Parathyroid adenoma (tissue), 2 donors: Measurements from ENCODE around the gene SLC5A2.
"Not testable (repeated sequence)": the region's sequence is repeated elsewhere in the genome, so short reads cannot be mapped to it uniquely, and the experiment has no call there.

Experiments
- H2AFZ ChIP-seq: fragments of 300-600 bp; sonication (generic); one replicate; pipeline ENCODE4 v1.7.0; 2017; ENCODE audit warnings: antibody characterized with exemption, mild to moderate bottlenecking
- H3K27ac ChIP-seq: fragments of 300-600 bp; sonication (generic); one replicate; pipeline ENCODE4 v1.7.0; 2017
- H3K27me3 ChIP-seq: fragments of 300-600 bp; sonication (generic); one replicate; pipeline ENCODE4 v1.7.0; 2017; ENCODE audit warnings: low read length; ENCODE audit not compliant: control insufficient read depth, insufficient read depth
- H3K36me3 ChIP-seq: fragments of 300-600 bp; sonication (generic); one replicate; pipeline ENCODE4 v1.7.0; 2017; ENCODE audit warnings: low read length; ENCODE audit not compliant: control insufficient read depth, insufficient read depth
- H3K4me1 ChIP-seq: fragments of 300-600 bp; sonication (generic); one replicate; pipeline ENCODE4 v1.7.0; 2017; ENCODE audit warnings: control low read depth
- H3K4me2 ChIP-seq: fragments of 300-600 bp; sonication (generic); one replicate; pipeline ENCODE4 v1.7.0; 2017; ENCODE audit warnings: low read length
- H3K4me3 ChIP-seq: fragments of 300-600 bp; sonication (generic); one replicate; pipeline ENCODE4 v1.7.0; 2017; ENCODE audit warnings: low read depth, low read length
- H3K79me2 ChIP-seq: fragments of 300-600 bp; sonication (generic); one replicate; pipeline ENCODE4 v1.7.0; 2017; ENCODE audit warnings: control low read depth
- H3K9ac ChIP-seq: fragments of 300-600 bp; sonication (generic); one replicate; pipeline ENCODE4 v1.7.0; 2017; ENCODE audit warnings: mild to moderate bottlenecking
- H3K9me3 ChIP-seq: fragments of 300-600 bp; sonication (generic); one replicate; pipeline ENCODE4 v1.7.0; 2017; ENCODE audit warnings: low read length; ENCODE audit not compliant: control insufficient read depth
- CTCF ChIP-seq: fragments of 300-600 bp; sonication (generic); IDR thresholded peaks from one replicate; pipeline ENCODE4 v1.7.0; 2017; ENCODE audit warnings: antibody characterized with exemption, mild to moderate bottlenecking
- donor health status: primary hyperparathyroidism.

Gene SLC5A2

GRCh38 chr16:31498493-31498892 is 15.6 kb downstream of the SLC5A2 start:
- Histone ChIP-seq H3K27ac (no peak overlapping the region), H3K79me2 (peaks cover 31% of the 10 kb centered on the region), H2AFZ (no peak overlapping the region), H3K4me3 (no peak overlapping the region), H3K9me3 (no peaks in the 10 kb centered on the region), H3K9ac (no peak overlapping the region), H3K36me3 (no peaks in the 10 kb centered on the region), H3K4me2 (no peak overlapping the region), H3K27me3 (no peaks in the 10 kb centered on the region), H3K4me1 (no peaks in the 10 kb centered on the region)
- no peak for TF ChIP-seq CTCF

DNA sequence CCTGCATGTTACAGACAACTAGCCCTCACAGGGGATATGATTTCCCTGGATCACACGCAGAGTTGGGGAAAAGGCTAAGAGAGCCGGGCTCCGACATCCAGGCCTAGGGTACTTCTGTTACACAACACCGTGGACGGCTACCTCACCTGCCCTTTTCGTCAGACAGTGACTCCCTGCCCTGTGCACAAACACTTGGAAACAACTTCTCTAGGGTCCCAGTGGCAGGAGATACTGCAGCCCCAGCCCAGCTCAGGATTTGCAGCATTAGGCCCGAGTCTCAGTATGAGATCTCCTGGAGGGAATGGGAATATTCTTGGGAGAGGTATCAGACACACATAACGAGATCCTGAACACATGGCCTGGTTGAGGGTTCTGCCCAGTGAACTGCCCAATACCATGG is 17.0 kb downstream of the SLC5A2 start:
- no peak overlapping the region for H3K4me3 ChIP-seq
- TF ChIP-seq CTCF, result no peak
- H3K27me3 ChIP-seq, result no peaks in the 10 kb centered on the region
- H3K9me3 ChIP-seq, result no peaks in the 10 kb centered on the region
- no peaks in the 10 kb centered on the region for H3K36me3 ChIP-seq
- H3K27ac ChIP-seq, result no peak overlapping the region
- peaks cover 31% of the 10 kb centered on the region for H3K79me2 ChIP-seq
- H2AFZ ChIP-seq, result no peak overlapping the region
- H3K4me1 ChIP-seq, result no peaks in the 10 kb centered on the region
- H3K4me2 ChIP-seq, result no peak overlapping the region
- H3K9ac ChIP-seq, result no peak overlapping the region

GRCh38 chr16:31501226-31501965 is 18.5 kb downstream of the SLC5A2 start:
- no peak overlapping the region for H3K27ac ChIP-seq
- TF ChIP-seq CTCF, result no peak
- H3K9ac ChIP-seq, result no peak overlapping the region
- no peak overlapping the region for H3K4me2 ChIP-seq
- H3K36me3 ChIP-seq, result no peaks in the 10 kb centered on the region
- H2AFZ ChIP-seq, result no peak overlapping the region
- H3K4me3 ChIP-seq, result no peak overlapping the region
- H3K9me3 ChIP-seq, result no peaks in the 10 kb centered on the region
- no peaks in the 10 kb centered on the region for H3K27me3 ChIP-seq
- peaks cover 28% of the 10 kb centered on the region for H3K79me2 ChIP-seq
- no peaks in the 10 kb centered on the region for H3K4me1 ChIP-seq

- Histone ChIP-seq H3K36me3 (no peaks in the 10 kb centered on the region), H3K79me2 (peaks cover 28% of the 10 kb centered on the region), H3K27me3 (no peaks in the 10 kb centered on the region), H3K9me3 (no peaks in the 10 kb centered on the region), H3K9ac (no peak overlapping the region), H3K4me3 (no peak overlapping the region), H3K4me2 (no peak overlapping the region), H2AFZ (no peak overlapping the region), H3K4me1 (peaks cover 3% of the 10 kb centered on the region), H3K27ac (no peak overlapping the region)
- no peak for TF ChIP-seq CTCF
These were observed 19.0 kb downstream of the SLC5A2 start for GRCh38 chr16:31501966-31502348.

DNA sequence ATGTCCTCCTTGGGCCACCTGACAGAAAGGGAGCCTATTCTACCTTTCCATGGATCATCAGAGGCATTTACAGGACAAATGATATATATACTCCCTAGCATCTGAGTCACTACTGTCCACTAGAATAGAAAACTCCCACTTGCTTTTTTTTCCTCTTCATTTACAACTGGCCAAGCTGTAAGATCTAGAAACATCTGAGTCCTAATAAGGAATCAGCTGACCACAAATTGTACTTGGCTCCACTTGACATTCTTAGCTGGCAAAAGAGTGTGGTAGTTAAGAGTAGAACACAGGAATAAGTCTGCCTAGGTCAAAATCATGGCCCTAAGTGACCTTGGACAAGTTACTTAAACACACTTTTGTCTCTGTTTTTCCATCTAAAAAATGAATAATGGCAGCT is 20.1 kb downstream of the SLC5A2 start:
- H3K4me1 ChIP-seq, result peaks cover 3% of the 10 kb centered on the region
- H2AFZ ChIP-seq, result no peak overlapping the region
- H3K9me3 ChIP-seq, result no peaks in the 10 kb centered on the region
- H3K27me3 ChIP-seq, result no peaks in the 10 kb centered on the region
- no peak overlapping the region for H3K27ac ChIP-seq
- no peak overlapping the region for H3K4me2 ChIP-seq
- H3K36me3 ChIP-seq, result no peaks in the 10 kb centered on the region
- no peak overlapping the region for H3K9ac ChIP-seq
- H3K79me2 ChIP-seq, result peaks cover 25% of the 10 kb centered on the region
- no peak overlapping the region for H3K4me3 ChIP-seq
- TF ChIP-seq CTCF, result no peak

DNA sequence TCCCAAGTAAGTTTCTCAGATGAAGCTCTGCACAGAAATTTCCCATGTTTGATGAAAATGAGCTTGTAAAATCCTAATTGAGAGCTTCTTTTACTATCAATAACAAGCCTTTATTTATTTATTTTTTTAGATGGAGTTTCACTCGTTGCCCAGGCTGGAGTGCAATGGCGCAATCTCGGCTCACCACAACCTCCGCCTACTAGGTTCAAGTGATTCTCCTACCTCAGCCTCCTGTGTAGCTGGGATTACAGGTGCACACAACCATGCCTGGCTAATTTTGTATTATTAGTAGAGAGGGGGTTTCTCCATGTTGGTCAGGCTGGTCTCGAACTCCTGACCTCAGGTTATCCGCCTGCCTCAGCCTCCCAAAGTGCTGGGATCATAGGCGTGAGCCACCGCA is 20.6 kb downstream of the SLC5A2 start:
- not testable (repeated sequence) for H3K27me3 ChIP-seq, H3K4me1 ChIP-seq, H3K27ac ChIP-seq, H3K36me3 ChIP-seq, H3K9me3 ChIP-seq, H3K4me2 ChIP-seq, H2AFZ ChIP-seq, H3K4me3 ChIP-seq, H3K9ac ChIP-seq
- H3K79me2 ChIP-seq, result peaks cover 22% of the 10 kb centered on the region
